ENCODE data around the gene MAGI2.

DNA sequence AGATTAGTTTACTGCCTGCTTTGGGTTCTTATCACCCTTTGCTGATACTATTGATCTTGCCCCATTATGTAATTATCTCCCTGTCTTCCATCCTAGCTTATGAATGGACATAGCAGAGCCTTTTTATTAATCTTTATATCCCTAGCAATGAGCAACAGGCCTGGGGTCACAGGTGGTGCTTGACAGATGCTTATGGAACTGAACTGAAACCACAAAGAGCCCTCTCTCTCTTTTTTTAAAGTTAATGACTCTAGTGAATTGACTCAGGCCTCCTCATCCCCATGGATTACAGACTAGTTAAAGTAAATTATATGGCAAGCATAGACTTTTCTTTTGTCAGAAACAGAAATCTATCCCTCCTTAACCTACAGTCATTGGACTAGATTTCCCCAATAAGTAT is 1389.7 kb downstream of the MAGI2 start:
- TF ChIP-seq, protein P1, sequence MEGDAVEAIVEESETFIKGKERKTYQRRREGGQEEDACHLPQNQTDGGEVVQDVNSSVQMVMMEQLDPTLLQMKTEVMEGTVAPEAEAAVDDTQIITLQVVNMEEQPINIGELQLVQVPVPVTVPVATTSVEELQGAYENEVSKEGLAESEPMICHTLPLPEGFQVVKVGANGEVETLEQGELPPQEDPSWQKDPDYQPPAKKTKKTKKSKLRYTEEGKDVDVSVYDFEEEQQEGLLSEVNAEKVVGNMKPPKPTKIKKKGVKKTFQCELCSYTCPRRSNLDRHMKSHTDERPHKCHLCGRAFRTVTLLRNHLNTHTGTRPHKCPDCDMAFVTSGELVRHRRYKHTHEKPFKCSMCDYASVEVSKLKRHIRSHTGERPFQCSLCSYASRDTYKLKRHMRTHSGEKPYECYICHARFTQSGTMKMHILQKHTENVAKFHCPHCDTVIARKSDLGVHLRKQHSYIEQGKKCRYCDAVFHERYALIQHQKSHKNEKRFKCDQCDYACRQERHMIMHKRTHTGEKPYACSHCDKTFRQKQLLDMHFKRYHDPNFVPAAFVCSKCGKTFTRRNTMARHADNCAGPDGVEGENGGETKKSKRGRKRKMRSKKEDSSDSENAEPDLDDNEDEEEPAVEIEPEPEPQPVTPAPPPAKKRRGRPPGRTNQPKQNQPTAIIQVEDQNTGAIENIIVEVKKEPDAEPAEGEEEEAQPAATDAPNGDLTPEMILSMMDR (IDR thresholded peaks at IDR 0.05; ENCODE audit: insufficient read depth, low read depth, low read length), result no peak
- TF ChIP-seq EZH2 (IDR thresholded peaks at IDR 0.05; ENCODE audit: insufficient read depth, low read length), result no peak

Data from astrocyte (in vitro differentiated cells and primary cell).